HG03097 (cell line): ENCODE measurements around the gene LRP1B.
A peak's percentile ranks its signal among the peaks of the same experiment; 100 is the strongest.

Experiments
- ATAC-seq: cut with Tn5 transposase; IDR thresholded peaks from one replicate; pipeline ENCODE4 v1.9.1; 2021; ENCODE audit not compliant: unreplicated experiment, low FRiP score

Gene LRP1B

DNA sequence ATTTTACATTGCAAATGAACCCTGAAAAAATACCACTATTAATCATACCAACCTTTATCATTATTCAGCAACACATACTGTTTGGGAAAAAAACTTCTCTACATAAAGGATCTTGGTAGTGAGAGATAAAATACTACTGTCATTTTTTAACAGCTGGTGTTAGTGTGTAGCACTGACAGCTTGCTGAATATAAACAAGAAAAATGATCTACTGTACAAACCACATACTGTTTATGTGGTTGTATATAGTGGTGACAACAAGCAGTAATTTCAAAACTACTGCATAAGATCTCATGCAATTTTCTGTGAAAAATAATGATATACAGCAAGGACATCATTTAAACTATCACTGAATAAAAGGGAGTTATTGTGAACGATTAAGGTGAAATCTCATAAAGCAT lies 601.2 kb downstream of the LRP1B start:
- ATAC-seq: no peak

- no peak for ATAC-seq
These were observed 601.8 kb downstream of the LRP1B start for GRCh38 chr2:141528990-141529389.

- no peak for ATAC-seq
These were observed 604.1 kb downstream of the LRP1B start for GRCh38 chr2:141526760-141527159.

- ATAC-seq: no peak
These were observed 606.0 kb downstream of the LRP1B start for GRCh38 chr2:141524777-141525176.

DNA sequence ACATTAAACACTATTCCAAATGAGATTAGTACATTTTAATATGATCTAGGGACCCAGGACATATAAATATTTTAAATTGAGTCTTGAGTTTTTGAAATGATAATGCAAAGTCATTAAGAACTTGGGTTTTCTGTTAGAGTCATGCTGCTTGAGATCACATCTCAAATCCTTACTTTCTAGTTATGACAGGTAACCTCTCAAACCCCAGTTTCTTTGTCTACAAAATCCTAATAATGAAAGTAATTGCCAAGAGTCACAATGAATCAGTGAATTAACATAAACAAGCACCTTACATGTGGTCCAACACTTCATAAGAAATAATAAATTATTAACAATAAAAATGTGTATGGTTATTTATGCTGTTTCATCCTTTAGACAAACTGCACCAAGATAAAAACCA lies 607.6 kb downstream of the LRP1B start:
- ATAC-seq: peak; percentile 58

DNA sequence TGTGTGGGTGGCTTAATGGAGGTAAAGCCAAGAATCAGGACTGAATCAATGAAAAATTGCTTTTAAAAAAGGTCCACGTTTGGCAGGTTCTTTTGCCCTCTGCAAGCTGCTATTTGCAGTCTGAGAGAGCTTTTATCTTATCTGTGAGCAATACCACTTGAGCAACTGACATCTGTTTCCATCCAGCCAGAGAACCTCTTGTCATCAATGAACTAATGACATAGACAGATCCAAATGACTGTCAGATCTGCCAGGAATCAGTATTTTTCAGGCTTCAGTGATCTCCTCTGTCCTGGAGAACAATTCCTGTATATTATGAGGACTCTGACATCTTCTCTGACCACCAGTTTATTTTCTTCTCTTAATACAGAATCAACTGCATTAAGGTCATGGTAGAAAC lies 608.1 kb downstream of the LRP1B start:
- no peak for ATAC-seq

DNA sequence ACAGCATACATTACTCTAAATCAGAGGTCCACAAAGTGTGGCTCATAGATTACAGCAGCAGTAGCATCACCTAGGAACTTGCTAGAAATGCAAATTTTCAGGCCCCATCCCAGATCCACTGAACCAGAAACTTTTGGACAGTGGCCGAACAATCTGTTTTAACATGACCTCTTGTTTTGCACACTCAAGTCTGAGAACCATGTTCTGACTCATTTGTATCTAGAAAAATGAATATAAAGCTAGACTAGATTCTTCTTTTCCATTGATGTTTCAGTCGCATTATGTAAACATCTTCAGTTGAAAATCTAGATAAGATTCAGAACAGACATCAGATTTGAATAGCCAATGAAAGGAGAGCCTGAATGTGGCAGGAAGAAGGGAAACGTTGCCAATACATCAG lies 608.8 kb downstream of the LRP1B start:
- no peak for ATAC-seq

GRCh38 chr2:141519906-141520305 lies 610.9 kb downstream of the LRP1B start:
- ATAC-seq: no peak

DNA sequence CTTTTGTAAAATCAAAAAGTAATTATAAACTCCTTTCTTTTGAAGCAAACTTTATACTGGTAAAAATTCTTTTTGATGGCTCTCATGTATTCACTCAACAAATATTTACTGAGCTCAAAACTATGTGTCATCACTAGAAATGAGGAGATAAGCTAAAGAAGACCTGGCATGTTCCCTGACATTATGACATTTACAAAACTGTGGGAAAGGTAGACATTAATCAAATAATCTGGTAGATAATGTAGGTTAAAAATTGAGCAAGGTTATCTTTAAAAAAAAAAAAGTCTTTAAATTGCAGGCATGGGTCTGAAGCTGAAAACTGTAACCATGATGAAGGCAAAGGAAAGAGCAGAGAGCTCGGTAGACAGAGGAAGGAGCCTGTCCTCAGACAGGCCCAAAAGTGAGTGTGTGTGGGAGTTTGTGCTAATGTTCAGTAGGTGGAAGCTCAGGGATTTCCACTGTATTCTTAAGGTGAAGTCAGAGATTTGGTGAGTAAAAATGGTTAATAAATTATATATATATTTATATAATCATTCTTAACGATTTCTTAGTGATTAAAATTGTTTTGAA lies 612.9 kb downstream of the LRP1B start:
- ATAC-seq: no peak

DNA sequence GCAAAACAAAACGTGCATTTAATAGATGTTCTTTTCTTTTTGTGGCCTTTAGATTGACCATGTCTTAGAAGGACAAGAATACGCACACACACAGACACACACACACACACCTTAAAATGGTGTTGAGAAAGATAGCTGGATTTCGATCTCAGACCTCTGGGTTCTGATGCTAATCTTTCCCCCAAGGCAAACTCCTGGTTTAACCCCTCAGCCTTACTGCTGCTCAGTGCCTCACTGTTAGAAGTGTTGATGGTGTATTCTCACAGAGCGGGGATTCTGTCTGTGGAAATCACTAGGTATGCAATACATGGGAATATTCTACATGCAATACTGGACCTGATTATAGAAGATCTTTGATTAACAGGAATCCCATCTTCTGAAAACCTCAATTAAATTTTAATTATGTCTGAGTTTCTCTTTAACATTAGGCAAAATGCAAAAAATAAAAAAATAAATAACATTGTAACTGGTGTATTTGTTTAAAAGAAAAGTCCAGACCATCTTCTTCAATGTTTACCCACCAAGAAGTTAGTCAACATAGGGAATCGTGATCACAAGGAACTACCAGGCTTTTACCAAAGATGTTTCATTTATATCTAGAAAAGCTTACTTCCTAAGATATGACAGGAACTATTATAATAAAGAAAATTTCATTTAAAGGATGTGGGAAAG lies 613.5 kb downstream of the LRP1B start:
- ATAC-seq: no peak

- no peak for ATAC-seq
These were observed 614.9 kb downstream of the LRP1B start for GRCh38 chr2:141515931-141516330.

GRCh38 chr2:141513853-141514252 lies 617.0 kb downstream of the LRP1B start:
- peak; percentile 99 for ATAC-seq

- no peak for ATAC-seq
These were observed 621.8 kb downstream of the LRP1B start for GRCh38 chr2:141508806-141509595.

DNA sequence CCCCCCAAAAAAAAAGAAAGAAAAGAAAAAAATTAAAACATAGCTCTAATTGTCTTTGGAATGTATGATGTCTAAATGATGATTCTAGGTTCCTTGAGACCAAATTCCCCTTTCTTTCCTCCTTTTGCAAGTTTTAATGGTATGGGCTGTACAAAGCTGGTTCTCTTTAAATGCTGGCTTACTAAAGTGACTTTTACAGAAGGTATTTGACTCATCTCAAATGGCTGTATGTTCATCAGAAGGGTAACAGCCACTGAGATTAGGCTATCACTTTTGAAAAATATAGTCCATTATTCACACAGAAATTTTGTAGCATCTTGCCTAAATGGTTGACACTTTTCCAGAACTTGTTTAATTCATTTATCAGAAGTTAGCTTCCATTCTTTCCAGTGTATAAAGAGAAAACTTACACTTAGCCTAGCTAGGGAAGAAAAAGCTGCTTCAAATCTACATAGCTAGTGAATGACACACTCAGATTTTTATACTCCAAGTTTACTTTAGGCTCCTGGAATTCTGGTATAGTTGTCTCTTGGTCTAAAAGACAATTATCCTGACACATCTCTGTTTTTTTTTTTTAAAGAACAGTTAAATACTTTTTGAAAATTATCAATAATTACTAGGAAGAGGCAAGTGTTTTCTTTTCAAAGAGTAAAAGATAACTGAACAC lies 622.6 kb downstream of the LRP1B start:
- no peak for ATAC-seq

GRCh38 chr2:141506135-141506534 lies 624.7 kb downstream of the LRP1B start:
- ATAC-seq: no peak

DNA sequence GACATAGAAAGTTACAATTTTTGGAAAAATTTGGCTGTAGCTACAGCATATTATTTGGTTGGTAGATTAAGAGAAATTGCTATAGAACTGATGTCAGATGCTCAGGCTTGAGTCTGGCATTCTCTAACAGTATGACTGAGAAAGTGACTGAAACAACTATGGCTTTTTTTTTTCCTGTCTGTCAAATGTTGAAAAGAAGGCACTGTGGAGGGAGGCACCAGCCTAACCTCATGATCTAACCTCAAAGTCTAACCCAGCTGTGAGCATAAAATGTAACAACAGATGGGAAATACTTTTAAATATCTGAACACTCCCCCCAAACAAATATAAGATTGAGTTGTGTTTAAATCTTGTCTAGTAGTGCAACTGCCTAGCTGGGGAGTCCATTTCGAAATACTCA lies 629.1 kb downstream of the LRP1B start:
- no peak for ATAC-seq

DNA sequence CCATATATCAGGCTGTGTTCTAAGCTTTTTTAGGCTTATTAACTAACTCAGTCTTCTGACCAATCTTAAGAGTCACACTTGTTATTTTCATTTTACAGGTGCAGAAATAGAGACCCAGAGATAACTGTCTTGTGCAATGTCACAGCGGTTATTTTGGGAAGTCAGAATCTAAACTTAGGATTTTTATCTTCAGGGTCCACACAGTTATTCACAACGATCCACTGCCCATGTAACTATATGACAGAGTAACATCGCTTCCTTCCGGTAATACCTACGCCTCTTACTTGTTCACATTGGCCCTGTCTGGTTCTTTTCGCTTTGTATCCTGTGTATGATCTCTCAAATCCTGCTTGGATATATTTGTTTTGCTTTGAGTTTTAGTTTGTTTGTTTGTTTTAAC lies 631.7 kb downstream of the LRP1B start:
- no peak for ATAC-seq

DNA sequence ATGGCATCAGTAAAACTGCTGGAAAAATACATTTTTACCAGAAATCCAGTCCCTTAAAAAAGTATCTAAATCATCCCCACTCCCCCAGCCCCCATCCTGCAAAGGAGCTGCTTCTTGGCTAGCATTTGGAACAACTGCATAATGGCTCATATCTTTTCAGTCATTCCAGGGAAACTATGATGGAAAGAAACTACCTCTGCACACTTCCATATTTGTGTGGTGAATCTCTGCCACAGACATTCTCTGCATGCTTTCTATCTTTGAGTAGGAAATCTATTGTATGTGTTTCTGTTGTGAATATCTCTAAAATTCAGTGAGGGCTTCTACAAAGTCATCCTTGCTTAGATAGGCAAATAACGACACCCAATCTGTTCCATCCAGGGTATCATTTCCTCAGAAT lies 632.3 kb downstream of the LRP1B start:
- ATAC-seq: no peak

DNA sequence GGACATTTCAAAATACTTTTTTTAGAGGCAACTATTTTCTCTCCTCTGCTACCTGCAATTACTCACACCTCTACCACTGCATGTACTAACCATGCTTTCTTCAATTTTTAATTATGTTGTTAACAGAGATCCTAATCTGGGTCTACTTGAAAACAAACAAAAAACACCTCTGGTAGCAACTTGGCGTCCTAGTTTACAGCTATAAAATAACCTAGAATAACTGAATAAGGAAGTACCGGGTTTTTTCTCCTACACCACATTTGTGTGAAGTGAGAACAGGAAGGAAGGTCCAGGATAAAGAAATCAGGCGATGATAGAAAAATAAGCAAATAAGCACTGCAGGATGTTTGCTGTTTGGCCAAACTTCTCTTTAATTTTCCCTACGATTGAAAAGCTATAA lies 633.5 kb downstream of the LRP1B start:
- no peak for ATAC-seq

GRCh38 chr2:141496810-141497209 lies 634.0 kb downstream of the LRP1B start:
- ATAC-seq: no peak

DNA sequence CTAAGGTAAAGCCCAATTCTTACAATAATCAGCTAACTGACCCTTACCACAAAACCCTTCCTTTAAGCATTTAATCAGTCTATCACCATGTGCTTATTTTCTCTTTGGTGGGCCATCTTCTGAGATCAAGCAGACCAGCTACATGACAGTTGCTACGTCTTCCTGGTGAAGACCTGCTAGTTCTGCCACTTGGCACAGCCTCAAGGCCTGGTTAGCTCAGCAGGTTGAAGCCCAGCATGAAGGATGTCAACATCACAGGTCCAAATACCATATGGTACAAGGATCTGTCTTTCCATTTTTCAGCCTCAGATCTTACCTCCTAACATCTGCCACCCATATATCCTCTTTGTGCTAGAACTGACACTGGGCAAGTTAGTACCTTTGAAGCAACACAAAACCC lies 636.9 kb downstream of the LRP1B start:
- ATAC-seq: no peak
